Common myeloid progenitor, CD34-positive (primary cell): ENCODE data around the gene TMEM17.

Source experiments
- CTCF ChIA-PET: fragments of 350-600 bp; sonication (Branson Sonifier 250); formaldehyde crosslinking; loops from one replicate; lab custom pipeline; 2021; ENCODE audit warnings: antibody characterized with exemption; lab: Charles Lee
- POLR2A ChIA-PET: fragments of 350-600 bp; sonication (Branson Sonifier 250); formaldehyde crosslinking; loops from one replicate; lab custom pipeline; 2021; ENCODE audit warnings: antibody characterized with exemption; lab: Charles Lee
- DNase-seq, 3 donors: peaks; one replicate each; pipeline versions ENCODE4 v3.0.0 to v3.0.0-alpha.2; 2013
- H3K27ac ChIP-seq, 2 experiments: 1 replicate in 1 of 2; 2 replicates in 1 of 2; pipeline ENCODE4 v1.7.0; 2013; ENCODE audit warnings: inconsistent platforms in 2 of 2, low read length in 2 of 2, mild to moderate bottlenecking in 2 of 2, low read depth in 1 of 2, moderate library complexity in 1 of 2; ENCODE audit not compliant: severe bottlenecking in 2 of 2, insufficient read depth in 1 of 2, poor library complexity in 1 of 2
- H3K27me3 ChIP-seq, 5 experiments: replicated peaks in 2 of 5; 1 replicate in 3 of 5; 2 replicates in 2 of 5; pipeline versions ENCODE4 v1.6.1 to v1.7.0; 2013; ENCODE audit warnings: low read length in 4 of 5, mild to moderate bottlenecking in 2 of 5, moderate library complexity in 2 of 5, inconsistent platforms in 1 of 5; ENCODE audit not compliant: insufficient read depth in 5 of 5, control insufficient read depth in 4 of 5
- H3K36me3 ChIP-seq, 4 experiments: 1 replicate in 2 of 4; 2 replicates in 2 of 4; pipeline versions ENCODE4 v1.6.1 to v1.7.0; 2013; ENCODE audit warnings: low read length in 3 of 4, control low read depth in 1 of 4, mild to moderate bottlenecking in 1 of 4; ENCODE audit not compliant: control insufficient read depth in 4 of 4, insufficient read depth in 4 of 4
- H3K4me1 ChIP-seq, 4 experiments: 1 replicate in 3 of 4; 2 replicates in 1 of 4; pipeline versions ENCODE4 v1.6.1 to v1.7.1; 2013; ENCODE audit warnings: low read length in 3 of 4, mild to moderate bottlenecking in 3 of 4, control low read depth in 1 of 4, inconsistent platforms in 1 of 4, moderate library complexity in 1 of 4; ENCODE audit not compliant: control insufficient read depth in 4 of 4, insufficient read depth in 4 of 4; ENCODE audit errors: control extremely low read depth in 1 of 4
- H3K4me3 ChIP-seq, 7 experiments: 1 replicate in 4 of 7; 2 replicates in 3 of 7; pipeline versions ENCODE4 v1.5.1 to v1.7.0; 2013; ENCODE audit warnings: mild to moderate bottlenecking in 7 of 7, low read length in 6 of 7, moderate library complexity in 6 of 7, inconsistent platforms in 2 of 7, low read depth in 2 of 7, control low read depth in 1 of 7; ENCODE audit not compliant: insufficient read depth in 4 of 7, control insufficient read depth in 1 of 7; ENCODE audit errors: extremely low read depth in 1 of 7
- H3K9me3 ChIP-seq, 5 experiments: 1 replicate in 4 of 5; 2 replicates in 1 of 5; pipeline versions ENCODE4 v1.6.1 to v1.7.1; 2013; ENCODE audit warnings: low read length in 4 of 5, mild to moderate bottlenecking in 2 of 5, inconsistent platforms in 1 of 5, low read depth in 1 of 5, moderate library complexity in 1 of 5; ENCODE audit not compliant: control insufficient read depth in 4 of 5, insufficient read depth in 2 of 5; ENCODE audit errors: control extremely low read depth in 1 of 5
- WGBS: methylation state at CpG from one replicate; pipeline ENCODE4 v1.1.5; 2013; ENCODE audit not compliant: insufficient coverage; 5-methylcytosine and 5-hydroxymethylcytosine counted together

Gene TMEM17

GRCh38 chr2:62474176-62474575, 31.8 kb downstream of the TMEM17 start:
- H3K4me1 ChIP-seq, result peaks cover 14 to 67% (median 50%) of the 10 kb centered on the region in 4 experiments
- no peaks in the 10 kb centered on the region for H3K9me3 ChIP-seq
- no peaks in the 10 kb centered on the region for H3K36me3 ChIP-seq
- H3K27ac ChIP-seq, result peak overlapping the region in 1 of 2 experiments; percentile 44
- H3K27me3 ChIP-seq, result no peaks in the 10 kb centered on the region
- CTCF ChIA-PET, result interaction anchor here (0.8 to 4.3 kb wide), 3 partner anchors 11 to 247 kb away, joined by 3 to 30 read pairs (median 3); no protein-coding TSS in a partner anchor
- no peak for DNase-seq
- POLR2A ChIA-PET, result no interaction called here
- 87% methylated on average over 3 of the region's 4 CpGs for WGBS
- no peak overlapping the region for H3K4me3 ChIP-seq

DNA sequence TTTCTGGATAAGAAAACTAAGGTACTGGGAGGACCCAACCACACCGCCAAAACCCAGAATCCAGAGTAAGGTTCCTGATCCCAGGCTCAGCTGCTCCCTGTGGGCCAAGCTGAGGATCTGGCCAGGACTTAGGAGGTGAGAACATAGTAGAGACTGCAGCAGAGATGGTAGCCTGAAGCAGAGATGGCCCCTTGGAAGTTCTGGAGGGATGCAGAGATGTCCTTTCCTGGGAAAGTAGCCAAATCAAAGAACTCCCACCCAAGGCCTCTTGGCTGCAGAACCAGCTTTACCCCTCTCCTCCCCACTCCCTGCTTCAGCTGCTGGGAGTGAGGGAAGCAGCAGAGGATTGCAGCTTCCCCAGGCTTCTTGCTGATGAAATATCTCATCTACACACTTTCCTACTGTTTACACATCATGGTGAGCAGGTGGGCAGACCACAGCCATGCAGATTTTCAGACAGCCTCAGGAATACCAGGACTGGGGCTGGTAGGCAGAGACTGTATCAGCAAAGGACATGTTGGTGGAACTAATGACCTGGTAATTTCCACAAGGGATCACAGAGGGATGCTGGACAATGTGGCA, 32.7 kb downstream of the TMEM17 start:
- no peak overlapping the region for H3K4me3 ChIP-seq
- DNase-seq, result no peak
- peaks cover 12 to 65% (median 48%) of the 10 kb centered on the region in 4 experiments for H3K4me1 ChIP-seq
- H3K9me3 ChIP-seq, result no peaks in the 10 kb centered on the region
- no peaks in the 10 kb centered on the region for H3K36me3 ChIP-seq
- H3K27ac ChIP-seq, result no peak overlapping the region
- H3K27me3 ChIP-seq, result no peaks in the 10 kb centered on the region
- WGBS, result 100% methylated on average over 1 of the region's 1 CpG
- ChIA-PET POLR2A (no interaction called here), CTCF (interaction anchor here (1.0 to 4.3 kb wide), 2 partner anchors 10 to 16 kb away, joined by 3 to 30 read pairs; no protein-coding TSS in a partner anchor)

DNA sequence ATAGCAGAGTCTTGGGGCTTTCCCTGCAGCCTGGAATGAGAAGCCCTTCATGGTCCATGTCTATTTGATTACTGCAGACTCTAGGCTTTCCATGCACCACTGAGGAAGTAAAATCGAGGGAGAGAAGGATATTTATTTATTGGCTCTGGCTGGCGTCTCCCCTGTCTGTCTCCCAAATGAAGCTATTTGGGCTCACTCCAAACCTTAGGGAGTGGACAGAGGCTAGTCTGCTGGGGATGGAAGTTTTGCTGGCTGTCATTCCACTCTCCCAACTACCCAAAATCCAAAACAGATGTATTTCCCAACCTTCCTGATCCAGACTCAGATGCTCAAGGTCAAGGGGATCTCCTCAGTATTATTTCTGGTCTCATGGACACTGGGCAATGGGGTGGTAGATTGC, 33.7 kb downstream of the TMEM17 start:
- CTCF ChIA-PET, result interaction anchor here (1.3 to 2.4 kb wide), 3 partner anchors 15 to 303 kb away, joined by 4 to 16 read pairs (median 6); no protein-coding TSS in a partner anchor
- POLR2A ChIA-PET, result no interaction called here
- DNase-seq, result no peak
- Histone ChIP-seq H3K4me3 (no peak overlapping the region), H3K36me3 (no peaks in the 10 kb centered on the region), H3K4me1 (peaks cover 8 to 63% (median 39%) of the 10 kb centered on the region in 4 experiments), H3K27ac (no peak overlapping the region), H3K9me3 (no peaks in the 10 kb centered on the region), H3K27me3 (no peaks in the 10 kb centered on the region)
- 100% methylated on average over 2 of the region's 2 CpGs for WGBS

GRCh38 chr2:62471816-62472215, 34.2 kb downstream of the TMEM17 start:
- Histone ChIP-seq H3K27me3 (no peaks in the 10 kb centered on the region), H3K9me3 (no peaks in the 10 kb centered on the region), H3K4me1 (peaks cover 8 to 59% (median 37%) of the 10 kb centered on the region in 4 experiments), H3K4me3 (no peak overlapping the region), H3K36me3 (no peaks in the 10 kb centered on the region), H3K27ac (no peak overlapping the region)
- DNase-seq, result no peak
- ChIA-PET POLR2A (no interaction called here), CTCF (interaction anchor here (1.3 to 2.4 kb wide), 3 partner anchors 15 to 304 kb away, joined by 4 to 16 read pairs (median 6); no protein-coding TSS in a partner anchor)
- WGBS, result 96% methylated on average over 4 of the region's 7 CpGs

- H3K4me1 ChIP-seq, result peaks cover 4 to 55% (median 34%) of the 10 kb centered on the region in 4 experiments
- H3K9me3 ChIP-seq, result no peaks in the 10 kb centered on the region
- H3K36me3 ChIP-seq, result no peaks in the 10 kb centered on the region
- H3K27ac ChIP-seq, result no peak overlapping the region
- ChIA-PET POLR2A (no interaction called here), CTCF (interaction anchor here (0.8 to 2.4 kb wide), 4 partner anchors 14 to 304 kb away, joined by 3 to 16 read pairs (median 5); no protein-coding TSS in a partner anchor)
- 100% methylated on average over 2 of the region's 2 CpGs for WGBS
- H3K4me3 ChIP-seq, result no peak overlapping the region
- DNase-seq, result no peak
- no peaks in the 10 kb centered on the region for H3K27me3 ChIP-seq
Observed at GRCh38 chr2:62471404-62471803, 34.6 kb downstream of the TMEM17 start.

- 96% methylated on average over 2 of the region's 2 CpGs for WGBS
- DNase-seq, result no peak
- Histone ChIP-seq H3K36me3 (no peaks in the 10 kb centered on the region), H3K4me1 (peaks cover 0 to 36% (median 15%) of the 10 kb centered on the region in 4 experiments), H3K4me3 (no peak overlapping the region), H3K27ac (no peak overlapping the region), H3K27me3 (no peaks in the 10 kb centered on the region), H3K9me3 (no peaks in the 10 kb centered on the region)
- POLR2A ChIA-PET, result no interaction called here
- CTCF ChIA-PET, result interaction anchor here (2.4 kb wide), 1 partner anchor 12 kb away, joined by 16 read pairs; no protein-coding TSS in a partner anchor
Observed at GRCh38 chr2:62469548-62469947, 36.4 kb downstream of the TMEM17 start.

DNA sequence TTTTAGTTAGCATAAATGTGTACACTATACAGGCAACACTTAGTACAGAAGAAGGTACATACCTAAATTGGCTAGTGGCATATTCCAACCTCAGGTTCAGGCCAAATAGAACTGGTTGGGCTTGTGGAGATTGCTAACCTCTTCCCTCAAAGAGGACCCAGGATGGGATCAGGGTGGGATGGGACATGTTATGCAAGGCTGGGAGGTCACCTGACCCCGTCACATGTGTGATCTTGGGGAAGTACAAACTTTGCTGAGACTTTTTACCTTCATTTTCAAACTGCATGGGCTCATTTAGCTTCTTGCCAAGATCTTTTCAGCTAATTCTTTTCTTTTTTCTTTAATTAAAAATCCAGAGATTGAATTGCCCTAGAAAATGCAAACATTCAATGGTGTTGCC, 36.9 kb downstream of the TMEM17 start:
- peaks cover 0 to 32% (median 13%) of the 10 kb centered on the region in 4 experiments for H3K4me1 ChIP-seq
- no peaks in the 10 kb centered on the region for H3K9me3 ChIP-seq
- H3K27me3 ChIP-seq, result no peaks in the 10 kb centered on the region
- H3K4me3 ChIP-seq, result no peak overlapping the region
- no peak overlapping the region for H3K27ac ChIP-seq
- ChIA-PET CTCF (interaction anchor here (0.5 to 1.4 kb wide), 3 partner anchors 23 to 308 kb away, joined by 3 to 4 read pairs (median 4); no protein-coding TSS in a partner anchor), POLR2A (no interaction called here)
- WGBS, result no CpG with 5 or more reads among the region's 1 CpG
- DNase-seq, result no peak
- H3K36me3 ChIP-seq, result no peaks in the 10 kb centered on the region
